Pericardium fibroblast (primary cell): ENCODE results near the gene PAN3. TPM values are rescaled to one million over a fixed set of nuclear protein-coding genes. Genes with fewer than 3 reads are reported as not detected.

Experiments used
- total RNA-seq: library from RNA; depleted of rRNA; stranded (reverse); fragments of >200 nt; gene quantifications from 2 replicates; pipeline ENCODE4 v1.2.3, GENCODE V29; 2015

Gene PAN3
- total RNA-seq = 13.7 and 15.9 TPM in 2 replicates

DNA sequence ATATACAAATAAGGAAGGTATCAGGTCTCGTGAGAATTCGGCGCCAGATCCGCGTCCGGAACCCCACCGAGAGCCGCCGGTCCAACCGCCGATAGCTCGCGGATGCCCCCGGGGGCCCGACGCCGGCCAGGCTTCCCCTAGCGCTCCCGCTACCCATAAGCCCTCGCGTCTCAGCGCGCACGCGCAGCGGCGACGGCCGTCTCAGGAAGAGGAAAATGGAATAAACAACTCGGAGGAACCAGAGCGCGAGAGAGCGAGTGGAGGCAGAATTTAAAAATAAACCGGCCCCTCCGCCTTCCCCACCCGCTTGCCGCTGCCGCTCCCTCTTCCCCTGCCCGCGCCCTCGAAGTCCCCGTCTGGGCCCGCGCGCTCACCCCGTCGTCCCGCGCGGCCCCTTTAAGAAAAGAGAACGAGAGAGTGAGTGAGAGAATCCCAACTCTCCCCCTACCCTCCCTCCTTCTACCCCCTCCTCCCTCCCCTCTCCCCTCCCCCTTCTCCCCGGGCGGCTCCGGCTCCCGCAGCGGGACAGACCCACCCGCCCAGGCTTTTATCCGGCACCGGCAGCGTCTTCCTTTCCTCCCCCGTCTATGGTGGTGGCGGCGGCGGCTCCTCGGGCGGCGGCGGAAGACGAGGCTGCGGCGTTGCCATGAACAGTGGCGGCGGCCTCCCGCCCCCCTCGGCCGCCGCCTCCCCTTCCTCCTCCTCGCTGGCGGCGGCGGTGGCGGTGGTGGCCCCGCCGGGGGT lies at the start of gene PAN3:
TSS of gene PAN3 (plus strand) at position 534 of the 744 bp plus-strand sequence. CDS start at position 647, 113 bp downstream.

GRCh38 chr13:28100150-28101121 lies 37.9 kb upstream of the PAN3 start, which contains the start of gene FLT3:
Gene FLT3, minus strand, starts transcription at chr13:28100576. Its CDS starts 66 bp downstream, at chr13:28100510.

Other genes starting within 250 kb of the PAN3 start
- not detected in 2 replicates for gene PDX1, start 218.5 kb upstream of the PAN3 start, total RNA-seq
- not detected in 2 replicates for gene CDX2, start 169.2 kb upstream of the PAN3 start, total RNA-seq
- not detected in 2 replicates for gene URAD, start 149.9 kb upstream of the PAN3 start, total RNA-seq
- not detected in 2 replicates for gene FLT3, start 38.0 kb upstream of the PAN3 start, total RNA-seq